HG03432 (cell line): Measurements from ENCODE around the gene PLEKHM1.

ENCODE experiments used
- ATAC-seq: cut with Tn5 transposase; IDR thresholded peaks from one replicate; pipeline ENCODE4 v1.9.1; 2021; ENCODE audit warnings: mild to moderate bottlenecking, moderate library complexity; ENCODE audit not compliant: unreplicated experiment

Gene PLEKHM1

DNA sequence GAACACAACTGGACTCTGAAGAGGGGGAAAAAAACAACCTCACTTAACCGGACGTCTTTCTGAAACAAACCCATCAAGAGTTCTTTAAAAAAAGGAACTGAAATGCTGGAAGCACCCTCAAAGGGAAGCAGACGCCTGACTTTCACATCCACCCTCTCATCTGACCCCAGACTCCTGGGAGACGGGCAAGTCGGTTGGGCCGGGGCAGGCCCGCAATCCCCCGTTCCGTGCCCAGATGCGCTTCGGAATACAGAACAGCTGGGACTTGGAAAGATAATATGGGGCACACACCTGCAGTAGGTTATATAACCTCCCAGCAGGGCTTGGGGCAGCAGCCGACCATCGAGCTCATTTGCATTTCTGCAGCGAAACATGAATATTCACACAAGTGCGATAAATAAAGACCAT lies 61.6 kb downstream of the PLEKHM1 start:
- no peak for ATAC-seq

DNA sequence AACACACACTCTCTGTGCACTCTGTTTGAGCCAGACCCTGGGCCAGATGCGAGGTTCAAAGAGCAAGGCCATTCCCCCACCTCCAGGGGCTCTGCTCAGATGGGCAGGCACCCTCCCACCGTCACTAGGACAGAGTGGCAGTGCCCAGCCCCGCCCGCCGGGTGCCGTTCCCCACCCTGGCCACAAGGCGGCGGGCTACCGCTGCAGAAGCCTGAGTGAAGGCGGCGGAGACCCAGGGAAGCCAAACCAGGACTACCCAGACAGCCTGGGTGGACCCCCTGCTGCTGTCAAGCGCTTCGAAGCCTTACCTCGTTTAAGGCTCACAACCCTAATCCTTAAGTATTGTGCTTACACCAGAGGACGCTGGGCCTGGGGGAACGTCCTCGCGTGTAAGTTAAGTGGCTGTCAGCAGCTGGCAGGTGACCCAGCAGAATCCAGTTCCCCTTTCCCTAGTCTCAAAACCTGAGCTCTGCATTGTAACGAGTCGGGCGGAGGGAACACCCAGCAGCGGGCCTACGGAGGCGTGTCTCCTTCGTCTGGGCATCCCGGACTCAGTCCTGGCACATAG lies 62.4 kb downstream of the PLEKHM1 start:
- ATAC-seq, result peak; percentile 48

GRCh38 chr17:45427181-45427835 lies 63.2 kb downstream of the PLEKHM1 start:
- no peak for ATAC-seq

GRCh38 chr17:45426561-45426960 lies 64.0 kb downstream of the PLEKHM1 start:
- no peak for ATAC-seq

GRCh38 chr17:45425984-45426413 lies 64.5 kb downstream of the PLEKHM1 start:
- ATAC-seq, result no peak

DNA sequence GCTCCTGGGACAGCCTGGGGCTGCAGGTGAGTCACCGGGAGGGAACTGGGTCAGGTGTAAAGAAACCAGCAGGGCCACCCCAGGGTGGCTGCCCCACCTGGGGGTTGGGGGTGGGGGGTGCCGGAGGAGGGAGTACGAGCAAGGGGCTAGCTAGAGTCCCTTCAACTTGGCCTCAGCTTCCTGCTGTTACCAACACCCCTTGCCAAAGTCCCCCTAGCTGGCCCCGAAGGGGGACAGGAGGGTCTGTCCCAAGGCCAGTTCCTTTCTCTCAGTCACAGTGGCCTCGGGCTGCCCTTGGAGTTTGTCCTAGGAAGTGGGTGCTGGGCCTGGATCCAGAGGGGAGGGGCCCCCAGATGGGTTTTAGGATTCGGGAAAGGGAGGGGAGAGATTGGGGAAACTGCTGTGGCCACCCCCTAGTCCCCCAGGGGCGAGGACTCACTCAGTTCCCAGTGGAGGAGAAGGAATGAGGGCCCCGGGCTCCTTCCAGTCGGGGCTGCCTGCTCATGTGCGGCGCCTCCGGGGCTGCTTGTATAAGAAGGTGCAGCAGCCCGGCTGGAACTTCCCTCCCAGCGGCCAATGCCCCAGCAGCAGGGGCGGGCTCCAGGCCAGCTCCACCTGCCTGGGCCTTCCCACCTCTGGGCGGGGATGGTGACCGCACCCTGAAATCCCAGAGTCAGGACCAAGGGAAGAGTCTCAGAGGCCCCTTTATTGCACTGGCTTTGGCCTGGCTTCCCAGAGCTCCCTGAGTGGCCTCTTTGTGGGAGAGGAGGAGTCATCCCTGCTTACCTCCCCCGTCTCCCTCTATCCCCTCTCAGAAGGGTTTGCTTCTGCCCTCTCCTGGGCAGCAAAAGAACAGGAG lies 65.2 kb downstream of the PLEKHM1 start:
- no peak for ATAC-seq

GRCh38 chr17:45424769-45425124 lies 65.8 kb downstream of the PLEKHM1 start:
- ATAC-seq, result no peak

- ATAC-seq, result no peak
Observed at GRCh38 chr17:45423975-45424335, 66.6 kb downstream of the PLEKHM1 start.

DNA sequence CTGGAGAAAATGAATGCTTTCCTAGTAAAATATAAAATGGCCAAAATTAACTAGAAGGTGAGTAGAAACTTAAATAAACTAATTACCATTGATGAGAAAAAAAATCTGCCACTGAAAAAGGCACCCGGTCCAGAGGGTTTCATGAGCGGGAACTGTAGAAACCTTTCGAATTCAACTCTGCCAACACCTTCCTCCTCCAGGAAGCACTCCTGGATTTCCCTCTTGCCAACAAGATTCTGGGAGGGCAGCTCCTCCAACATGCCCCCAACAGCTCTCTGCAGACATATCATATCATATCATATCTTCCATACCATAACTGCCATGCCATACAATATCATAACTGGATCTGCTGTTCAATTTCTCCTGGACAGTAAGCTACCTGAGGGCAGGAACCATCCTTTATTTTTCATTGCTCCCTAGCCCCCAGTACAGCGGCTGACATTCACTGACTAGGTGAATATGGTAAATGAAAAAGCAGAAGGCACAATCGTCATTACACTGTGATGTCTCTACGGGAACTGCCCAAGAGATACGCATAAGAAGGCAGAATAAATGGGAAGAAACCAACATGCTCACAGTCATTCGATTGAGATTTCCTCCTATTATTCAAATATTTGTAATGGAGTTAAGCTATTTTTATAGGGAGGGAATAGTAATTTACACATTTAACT lies 67.1 kb downstream of the PLEKHM1 start:
- ATAC-seq, result no peak

GRCh38 chr17:45414990-45415881 lies 75.3 kb downstream of the PLEKHM1 start:
- ATAC-seq, result no peak

GRCh38 chr17:45413498-45413923 lies 77.0 kb downstream of the PLEKHM1 start:
- peak; percentile 47 for ATAC-seq

- no peak for ATAC-seq
Observed at GRCh38 chr17:45411348-45412105, 79.0 kb downstream of the PLEKHM1 start.

DNA sequence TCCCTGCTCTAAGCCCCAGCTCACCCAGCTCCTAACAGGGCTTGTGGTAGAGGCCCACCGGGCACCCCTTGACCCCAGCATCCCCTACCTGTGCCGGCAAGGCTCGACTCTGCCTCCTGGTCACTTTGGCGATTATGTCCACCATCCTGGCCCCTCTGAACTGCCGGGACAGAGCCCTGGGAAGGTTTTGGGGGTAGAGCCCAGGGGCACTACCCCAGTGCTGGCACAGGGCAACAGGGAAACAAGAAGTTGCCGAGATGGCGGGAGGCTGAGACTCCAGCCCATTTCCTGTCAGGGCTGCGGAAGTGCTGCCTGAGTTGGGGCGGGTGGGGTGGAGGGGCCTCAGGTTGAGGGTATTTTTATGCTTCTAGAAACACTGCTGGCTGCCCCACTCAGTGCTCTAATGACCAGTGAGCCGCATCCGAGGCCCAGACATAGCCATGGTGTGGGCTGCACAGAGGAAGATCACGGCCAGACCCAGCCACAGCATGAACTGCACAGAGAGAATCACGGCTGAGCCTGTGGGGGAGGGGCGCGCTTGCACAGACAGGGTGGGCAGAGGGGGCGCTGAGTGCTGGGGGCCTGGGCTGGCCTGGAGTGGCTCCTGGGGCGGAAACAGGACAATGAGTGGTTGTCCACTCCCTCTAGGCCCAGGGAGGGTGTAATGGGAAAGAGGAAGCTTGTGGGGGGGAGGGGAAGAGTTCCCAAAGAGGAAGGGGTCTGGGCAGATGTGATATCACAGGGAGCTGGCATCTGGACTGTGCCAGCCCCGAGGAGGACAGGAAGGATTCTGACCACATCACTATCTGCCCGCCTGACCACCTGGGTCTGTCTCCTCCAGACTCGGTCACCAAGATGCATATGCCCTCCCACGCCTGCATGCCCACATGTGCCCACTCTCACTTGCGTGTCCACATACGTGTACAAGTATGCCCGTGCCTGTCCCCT lies 80.1 kb downstream of the PLEKHM1 start:
- no peak for ATAC-seq

- ATAC-seq, result no peak
Observed at GRCh38 chr17:45409659-45410076, 80.9 kb downstream of the PLEKHM1 start.

GRCh38 chr17:45408611-45409421 lies 81.7 kb downstream of the PLEKHM1 start:
- ATAC-seq, result no peak

- no peak for ATAC-seq
Observed at GRCh38 chr17:45406107-45406506, 84.4 kb downstream of the PLEKHM1 start.

- no peak for ATAC-seq
Observed at GRCh38 chr17:45405250-45406086, 85.1 kb downstream of the PLEKHM1 start.
